Prostate gland (tissue), 2 donors: ENCODE measurements around the gene S100A6. TPM values are rescaled to one million over a fixed set of nuclear protein-coding genes. Genes with fewer than 3 reads are reported as not detected.

Experiments
- DNase-seq: peaks from one replicate; pipeline ENCODE4 v3.0.0-alpha.2; 2019; ENCODE audit warnings: low spot score
- H3K27ac ChIP-seq, 2 donors: fragments of 200-600 bp; sonication (generic); 2 replicates each; pipeline ENCODE4 v1.5.1; 2017 to 2019
- H3K27me3 ChIP-seq: fragments of 200-600 bp; sonication (generic); replicated peaks from 2 replicates; pipeline ENCODE4 v1.5.1; 2019; ENCODE audit not compliant: insufficient read depth
- H3K36me3 ChIP-seq, 2 donors: fragments of 200-600 bp; sonication (generic); 1 replicate in 1 of 2; 2 replicates in 1 of 2; pipeline versions ENCODE4 v1.5.1 to v1.8.1; 2017 to 2019
- H3K4me1 ChIP-seq: fragments of 200-600 bp; sonication (generic); replicated peaks from 2 replicates; pipeline ENCODE4 v1.5.1; 2019
- H3K4me3 ChIP-seq, 2 donors: fragments of 200-600 bp; sonication (generic); 2 replicates each; pipeline ENCODE4 v1.5.1; 2017 to 2019
- H3K9me3 ChIP-seq: fragments of 200-600 bp; sonication (generic); 2 replicates; pipeline ENCODE4 v1.5.1; 2017
- POLR2A ChIP-seq: fragments of 450-650 bp; IDR thresholded peaks from one replicate; pipeline ENCODE4 v1.6.1; 2016; ENCODE audit warnings: antibody characterized with exemption, mild to moderate bottlenecking
- POLR2AphosphoS5 ChIP-seq: sonication (generic); formaldehyde crosslinking; IDR thresholded peaks from one replicate; pipeline ENCODE4 v1.6.1; 2017; ENCODE audit warnings: antibody characterized with exemption
- WGBS: methylation state at CpG from one replicate; pipeline ENCODE4 v1.1.5; 2018; 5-methylcytosine and 5-hydroxymethylcytosine counted together
- intact Hi-C: fragments of 100-400 bp; cut with DNase I; formaldehyde crosslinking; loops from one replicate; pipeline ENCODE4 v1.14.2; 2022
- total RNA-seq, 2 donors: library from RNA; depleted of rRNA; stranded (reverse); fragments of >200 nt; gene quantifications; one replicate each; pipeline ENCODE4 v1.1.0, GENCODE V29; 2016
- TF ChIP-seq, protein P1 (sequence below), 4 experiments: fragments of 200-600 bp in 2 of 4; fragments of 450-650 bp in 2 of 4; sonication (generic) in 2 of 4; IDR thresholded peaks; 1 replicate in 3 of 4; 2 replicates in 1 of 4; pipeline ENCODE4 v1.5.1; 2016 to 2019; ENCODE audit warnings: antibody characterized with exemption in 4 of 4, mild to moderate bottlenecking in 2 of 4, moderate library complexity in 2 of 4

S100A6 gene
- total RNA-seq, 2 donors from 2014 or later, result 184 to 279 TPM

DNA sequence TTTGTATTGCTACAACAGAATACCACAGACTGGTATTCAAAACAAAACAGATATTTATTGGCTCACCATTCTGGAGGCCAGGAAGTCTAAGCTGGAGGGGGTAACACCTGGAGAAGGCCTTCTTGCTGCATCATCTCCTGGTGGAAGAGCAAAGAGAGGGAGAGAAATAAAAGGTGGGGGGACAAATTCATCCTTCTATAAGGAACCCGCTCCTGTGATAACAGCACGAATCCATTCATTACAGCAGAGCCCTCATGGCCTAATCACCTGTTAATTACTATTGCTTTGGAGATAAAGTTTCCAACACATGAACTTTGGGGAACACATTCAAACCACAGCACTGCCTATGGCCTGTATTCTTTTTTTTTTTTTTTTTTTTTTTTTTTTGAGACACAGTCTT lies 24.4 kb upstream of the S100A6 start:
- H3K27ac ChIP-seq, result no peak overlapping the region
- TF ChIP-seq, protein P1, sequence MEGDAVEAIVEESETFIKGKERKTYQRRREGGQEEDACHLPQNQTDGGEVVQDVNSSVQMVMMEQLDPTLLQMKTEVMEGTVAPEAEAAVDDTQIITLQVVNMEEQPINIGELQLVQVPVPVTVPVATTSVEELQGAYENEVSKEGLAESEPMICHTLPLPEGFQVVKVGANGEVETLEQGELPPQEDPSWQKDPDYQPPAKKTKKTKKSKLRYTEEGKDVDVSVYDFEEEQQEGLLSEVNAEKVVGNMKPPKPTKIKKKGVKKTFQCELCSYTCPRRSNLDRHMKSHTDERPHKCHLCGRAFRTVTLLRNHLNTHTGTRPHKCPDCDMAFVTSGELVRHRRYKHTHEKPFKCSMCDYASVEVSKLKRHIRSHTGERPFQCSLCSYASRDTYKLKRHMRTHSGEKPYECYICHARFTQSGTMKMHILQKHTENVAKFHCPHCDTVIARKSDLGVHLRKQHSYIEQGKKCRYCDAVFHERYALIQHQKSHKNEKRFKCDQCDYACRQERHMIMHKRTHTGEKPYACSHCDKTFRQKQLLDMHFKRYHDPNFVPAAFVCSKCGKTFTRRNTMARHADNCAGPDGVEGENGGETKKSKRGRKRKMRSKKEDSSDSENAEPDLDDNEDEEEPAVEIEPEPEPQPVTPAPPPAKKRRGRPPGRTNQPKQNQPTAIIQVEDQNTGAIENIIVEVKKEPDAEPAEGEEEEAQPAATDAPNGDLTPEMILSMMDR (IDR thresholded peaks at IDR 0.05), result no peak
- TF ChIP-seq POLR2AphosphoS5 (no peak), POLR2A (no peak)
- 98% methylated on average over 2 of the region's 2 CpGs for WGBS
- H3K4me3 ChIP-seq, result no peak overlapping the region
- DNase-seq, result no peak
- H3K36me3 ChIP-seq, result no peaks in the 10 kb centered on the region
- H3K4me1 ChIP-seq, result no peaks in the 10 kb centered on the region
- H3K27me3 ChIP-seq, result no peaks in the 10 kb centered on the region
- intact Hi-C loops, result no loop called here
- H3K9me3 ChIP-seq, result no peaks in the 10 kb centered on the region

DNA sequence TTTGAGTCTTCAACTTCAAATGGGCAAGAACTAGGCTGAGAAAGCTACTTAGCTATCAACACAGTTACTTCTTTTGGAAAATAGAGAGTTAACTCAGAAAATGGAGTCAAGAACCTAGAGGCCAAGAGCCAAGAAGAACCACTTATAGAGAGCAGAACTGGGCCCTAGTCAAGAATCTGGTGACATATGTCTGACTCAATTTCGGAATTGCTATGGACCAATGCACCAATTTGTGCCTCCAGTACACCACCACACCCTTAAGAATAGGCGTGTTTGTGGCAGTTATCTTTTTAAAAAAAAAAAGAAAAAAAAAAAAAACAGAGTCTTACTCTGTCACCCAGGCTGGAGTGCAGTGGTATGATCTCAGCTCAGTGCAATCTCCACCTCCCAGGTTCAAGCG lies 22.1 kb upstream of the S100A6 start:
- Histone ChIP-seq H3K4me1 (no peaks in the 10 kb centered on the region), H3K9me3 (no peaks in the 10 kb centered on the region), H3K27me3 (no peaks in the 10 kb centered on the region), H3K27ac (no peak overlapping the region), H3K4me3 (no peak overlapping the region), H3K36me3 (no peaks in the 10 kb centered on the region)
- 96% methylated on average over 3 of the region's 3 CpGs for WGBS
- intact Hi-C loops, result no loop called here
- no peak for DNase-seq
- TF ChIP-seq, protein P1 (IDR thresholded peaks at IDR 0.05), result no peak
- TF ChIP-seq POLR2A (no peak), POLR2AphosphoS5 (no peak)

DNA sequence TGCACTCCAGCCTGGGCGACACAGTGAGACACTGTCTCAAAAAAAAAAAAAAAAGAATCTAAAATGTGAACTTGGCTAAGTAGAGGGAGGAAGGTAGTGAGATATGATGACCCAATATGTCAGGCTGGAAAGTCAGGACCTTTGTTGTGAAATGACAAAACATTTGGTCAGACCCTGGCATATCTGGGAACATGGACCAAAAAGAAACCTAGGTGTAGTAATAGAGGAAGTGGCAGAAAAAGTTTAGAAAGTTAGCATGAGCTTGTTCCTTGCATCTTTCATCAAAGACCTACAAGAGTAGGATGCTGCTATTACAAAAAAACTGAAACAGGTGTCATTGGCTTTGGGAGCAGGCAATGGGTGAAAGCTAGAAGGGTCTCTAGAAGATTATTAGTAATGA lies 20.6 kb upstream of the S100A6 start:
- H3K27me3 ChIP-seq, result no peaks in the 10 kb centered on the region
- H3K36me3 ChIP-seq, result no peaks in the 10 kb centered on the region
- DNase-seq, result no peak
- 100% methylated on average over 1 of the region's 1 CpG for WGBS
- H3K9me3 ChIP-seq, result no peaks in the 10 kb centered on the region
- TF ChIP-seq, protein P1 (IDR thresholded peaks at IDR 0.05), result no peak
- TF ChIP-seq POLR2AphosphoS5 (no peak), POLR2A (no peak)
- H3K27ac ChIP-seq, result no peak overlapping the region
- H3K4me1 ChIP-seq, result no peaks in the 10 kb centered on the region
- intact Hi-C loops, result no loop called here
- H3K4me3 ChIP-seq, result no peak overlapping the region

DNA sequence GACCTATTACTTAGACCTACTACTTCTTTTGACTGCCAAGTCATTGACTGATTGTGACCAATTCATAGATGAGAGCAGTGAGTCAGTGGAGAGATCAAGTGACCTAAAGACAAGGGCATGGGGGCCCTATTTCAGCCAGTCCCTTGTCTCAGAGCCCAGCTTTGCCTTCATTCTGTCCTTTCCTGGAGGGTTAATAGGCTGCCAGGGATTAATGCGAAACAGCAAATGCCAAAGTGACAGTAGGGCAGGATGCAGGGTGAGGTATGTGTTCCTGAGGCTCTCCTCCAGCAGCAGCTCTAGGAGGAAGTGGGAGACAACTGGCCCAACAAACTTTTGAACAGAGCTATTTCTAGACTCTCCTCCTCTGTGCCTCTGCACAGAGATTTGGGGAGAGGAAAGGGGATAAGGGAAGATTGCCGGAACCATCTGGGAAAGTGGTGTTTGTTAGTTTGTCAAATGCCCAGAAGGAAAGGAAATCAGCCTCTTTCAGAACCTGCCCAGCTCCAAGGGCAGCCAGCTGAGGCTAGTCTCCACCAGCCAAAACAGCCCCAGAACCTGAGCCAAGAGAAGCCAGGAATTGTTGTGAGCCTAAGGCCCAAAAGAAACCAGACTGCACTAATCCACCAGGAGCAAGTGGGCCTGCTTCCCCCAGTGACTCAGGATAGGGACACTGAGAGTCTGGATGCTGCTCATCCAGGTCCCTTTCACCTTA lies 18.2 kb upstream of the S100A6 start:
- no peak for DNase-seq
- H3K4me3 ChIP-seq, result no peak overlapping the region
- no peaks in the 10 kb centered on the region for H3K9me3 ChIP-seq
- no peaks in the 10 kb centered on the region for H3K4me1 ChIP-seq
- H3K36me3 ChIP-seq, result no peaks in the 10 kb centered on the region
- H3K27me3 ChIP-seq, result no peaks in the 10 kb centered on the region
- TF ChIP-seq POLR2A (no peak), POLR2AphosphoS5 (no peak)
- TF ChIP-seq, protein P1 (IDR thresholded peaks at IDR 0.05), result no peak
- intact Hi-C loops, result no loop called here
- peak overlapping the region; percentile 26 to 30 for H3K27ac ChIP-seq
- WGBS, result 34% methylated on average over 2 of the region's 2 CpGs

DNA sequence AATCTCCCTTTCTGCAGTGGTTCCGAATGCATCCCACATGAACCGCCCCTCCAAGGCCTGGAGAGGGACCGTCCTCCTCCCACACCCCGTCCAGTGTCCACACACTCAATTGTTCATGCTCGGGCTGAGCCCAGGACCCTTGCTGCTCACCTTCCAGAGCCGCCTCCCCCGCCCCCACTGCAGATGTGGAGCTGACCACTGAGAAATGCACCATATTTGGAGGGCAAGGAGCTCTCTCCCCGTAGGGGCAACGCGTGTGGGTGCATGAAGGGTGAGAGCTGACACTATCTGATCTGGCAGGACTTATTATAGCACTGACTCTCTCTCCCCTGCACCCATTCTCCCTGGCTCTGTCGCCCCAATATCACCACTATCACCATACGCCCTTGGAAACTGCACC lies 17.3 kb upstream of the S100A6 start:
- no peak overlapping the region for H3K27ac ChIP-seq
- no peaks in the 10 kb centered on the region for H3K4me1 ChIP-seq
- no peak for DNase-seq
- no peaks in the 10 kb centered on the region for H3K27me3 ChIP-seq
- H3K9me3 ChIP-seq, result no peaks in the 10 kb centered on the region
- TF ChIP-seq POLR2A (no peak), POLR2AphosphoS5 (no peak)
- TF ChIP-seq, protein P1 (IDR thresholded peaks at IDR 0.05), result no peak
- no peaks in the 10 kb centered on the region for H3K36me3 ChIP-seq
- 79% methylated on average over 12 of the region's 12 CpGs for WGBS
- intact Hi-C loops, result no loop called here
- H3K4me3 ChIP-seq, result no peak overlapping the region
